ENCODE measurements around the gene SH3BP5L. TPM values are rescaled to one million over a fixed set of nuclear protein-coding genes. Genes with fewer than 3 reads are reported as not detected.

SH3BP5L gene
- total and polyA plus RNA-seq, 2 of the 4 experiments (the other 2 are of a cell fraction), result 23.3 to 35.9 TPM

DNA sequence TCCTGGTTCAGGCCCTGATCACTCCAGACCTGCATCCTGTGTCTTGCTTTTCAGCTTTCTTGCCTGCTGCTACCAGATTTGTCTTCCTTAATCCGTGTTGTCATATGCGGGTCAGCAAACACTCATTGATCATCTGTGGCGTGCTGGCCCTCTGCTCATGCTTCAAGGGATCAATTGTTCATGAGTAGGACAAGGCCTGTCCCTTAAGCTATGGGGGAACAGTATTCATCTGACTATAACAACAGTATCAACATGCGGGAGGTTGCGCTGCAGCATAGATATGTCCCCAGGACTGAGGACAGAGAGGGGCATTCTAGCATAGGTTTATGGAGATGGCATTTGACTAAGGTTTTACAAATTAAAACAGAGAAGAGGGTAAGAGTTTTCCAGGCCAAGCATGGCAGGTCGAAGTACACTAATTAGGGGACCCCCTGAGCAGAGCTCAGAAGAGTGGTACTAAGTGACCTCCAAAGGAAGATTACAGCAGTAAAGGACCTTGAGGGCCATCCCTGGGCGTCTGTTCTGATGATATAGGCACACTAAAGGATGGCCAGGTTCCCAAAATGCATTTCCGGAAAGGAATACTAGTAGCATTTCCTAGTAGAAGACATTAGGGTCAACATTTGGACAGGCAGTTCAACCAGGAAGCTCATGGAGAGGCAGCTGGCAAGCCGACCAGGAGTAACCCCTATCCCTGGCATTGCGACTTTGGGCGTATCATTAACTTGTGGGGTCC is 11.5 kb upstream of the SH3BP5L start (continued):
- TF ChIP-seq, protein P1, sequence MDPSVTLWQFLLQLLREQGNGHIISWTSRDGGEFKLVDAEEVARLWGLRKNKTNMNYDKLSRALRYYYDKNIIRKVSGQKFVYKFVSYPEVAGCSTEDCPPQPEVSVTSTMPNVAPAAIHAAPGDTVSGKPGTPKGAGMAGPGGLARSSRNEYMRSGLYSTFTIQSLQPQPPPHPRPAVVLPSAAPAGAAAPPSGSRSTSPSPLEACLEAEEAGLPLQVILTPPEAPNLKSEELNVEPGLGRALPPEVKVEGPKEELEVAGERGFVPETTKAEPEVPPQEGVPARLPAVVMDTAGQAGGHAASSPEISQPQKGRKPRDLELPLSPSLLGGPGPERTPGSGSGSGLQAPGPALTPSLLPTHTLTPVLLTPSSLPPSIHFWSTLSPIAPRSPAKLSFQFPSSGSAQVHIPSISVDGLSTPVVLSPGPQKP (IDR thresholded peaks at IDR 0.05; ENCODE audit: borderline replicate concordance, low read depth, low read length), result no peak
- no peak for TF ChIP-seq POLR2A (IDR thresholded peaks at IDR 0.05; ENCODE audit: low read depth, low read length)

DNA sequence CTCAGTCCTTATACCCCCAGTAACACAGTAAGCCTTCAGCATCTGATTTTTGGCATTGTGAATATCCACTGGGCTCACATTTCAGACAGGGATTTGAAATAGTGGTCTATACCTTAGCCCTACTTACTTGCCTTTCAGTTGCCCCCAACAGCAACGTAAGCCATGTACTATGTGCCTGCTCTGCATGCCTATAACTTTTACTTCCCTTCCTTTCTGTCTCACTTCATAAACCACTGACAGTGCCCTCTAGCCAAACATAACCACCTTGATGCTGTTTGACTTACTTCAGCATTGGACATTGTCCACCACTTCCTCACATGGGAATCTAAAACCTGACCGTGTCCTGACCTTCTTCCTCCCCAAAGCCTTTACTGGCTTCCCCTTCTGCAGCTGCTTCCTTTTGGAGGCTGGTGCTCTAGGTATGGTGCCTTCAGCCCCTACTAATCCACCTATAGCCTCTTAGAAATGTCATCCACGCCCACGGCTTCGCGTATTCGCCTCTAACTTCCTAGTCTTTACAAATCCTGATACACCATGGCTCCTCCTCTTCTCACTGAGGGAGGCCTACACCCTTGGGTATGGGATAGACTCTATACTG is 8.7 kb upstream of the SH3BP5L start:
- no peak overlapping the region for H3K4me3 ChIP-seq (ENCODE audit: insufficient read depth, low read depth, low read length)
- no peak overlapping the region for H3K56ac ChIP-seq (ENCODE audit: extremely low read depth, insufficient read depth, low read length)
- H3K36me3 ChIP-seq (ENCODE audit: control insufficient read depth, insufficient read depth, low read length), result no peaks in the 10 kb centered on the region
- intact Hi-C loops (cut with micrococcal nuclease) (no loop called here), dilution Hi-C loops (cut with HindIII; ENCODE audit: low sequenced_read_pairs, unreplicated experiment) (no loop called here), in situ Hi-C loops (cut with MboI; ENCODE audit: low sequenced_read_pairs) (no loop called here)
- no peak overlapping the region for H4K91ac ChIP-seq (ENCODE audit: insufficient read depth, low read depth, low read length)
- no peak overlapping the region for H3K14ac ChIP-seq (replicated peaks; ENCODE audit: low read depth, low read length)
- H3K4me1 ChIP-seq (ENCODE audit: control insufficient read depth, insufficient read depth, low read length), result no peaks in the 10 kb centered on the region
- H3K4me2 ChIP-seq (ENCODE audit: low read depth, low read length), result no peak overlapping the region
- no peak overlapping the region for H3K23ac ChIP-seq (ENCODE audit: low read depth, low read length)
- no peak overlapping the region for H3K4ac ChIP-seq (ENCODE audit: low read depth, low read length)
- H3K9me3 ChIP-seq (ENCODE audit: control insufficient read depth, insufficient read depth, low read length), result no peaks in the 10 kb centered on the region
- H3K27me3 ChIP-seq (ENCODE audit: control insufficient read depth, insufficient read depth, low read length), result no peaks in the 10 kb centered on the region
- DNase-seq (no peak), ATAC-seq (ENCODE audit: low read depth) (no peak)
- BruUV-seq (replicated peaks), result no TSS peak
- H2AK5ac ChIP-seq (ENCODE audit: low read depth, low read length), result no peak overlapping the region
- ChIA-PET POLR2A (ENCODE audit: unreplicated experiment) (no interaction called here), CTCF (no interaction called here)
- no peak overlapping the region for H2AK9ac ChIP-seq (replicated peaks; ENCODE audit: low read depth, low read length, poor library complexity)
- no peak overlapping the region for H4K8ac ChIP-seq (ENCODE audit: low read depth in 2 of 2, low read length in 2 of 2)
- no peaks in the 10 kb centered on the region for H4K20me1 ChIP-seq (ENCODE audit: insufficient read depth, low read length)
- no peak overlapping the region for H3K9ac ChIP-seq (ENCODE audit: low read depth, low read length)
- H3K18ac ChIP-seq (ENCODE audit: low read depth, low read length), result no peak overlapping the region
- WGBS, 2 experiments (ENCODE audit: extremely low coverage in 2 of 2, insufficient read length in 1 of 2), result no CpG with 5 or more reads among the region's 7 CpGs
- no peak overlapping the region for H2BK120ac ChIP-seq (ENCODE audit: low read depth, low read length)
- no peak overlapping the region for H3K27ac ChIP-seq (ENCODE audit: insufficient read depth, low read length)
- no peaks in the 10 kb centered on the region for H3K9me1 ChIP-seq (ENCODE audit: insufficient read depth, low read length)
- no peak overlapping the region for H2BK20ac ChIP-seq (ENCODE audit: low read depth, low read length)
- peaks cover 7% of the 10 kb centered on the region in 2 experiments for H3K79me1 ChIP-seq (ENCODE audit: low read depth in 1 of 2, low read length in 2 of 2)
- no peak overlapping the region for H4K5ac ChIP-seq (ENCODE audit: low read depth, low read length)
- H2AFZ ChIP-seq (replicated peaks; ENCODE audit: low read length, poor library complexity), result no peak overlapping the region
- H2BK5ac ChIP-seq (ENCODE audit: low read depth, low read length, poor library complexity, severe bottlenecking), result no peak overlapping the region
- no peak overlapping the region for H2BK15ac ChIP-seq (ENCODE audit: low read depth, low read length)
- TF ChIP-seq CEBPB (IDR thresholded peaks at IDR 0.05; ENCODE audit: low read depth, low read length), result no peak
- no peak for TF ChIP-seq MAZ (IDR thresholded peaks at IDR 0.05; ENCODE audit: borderline replicate concordance, low read depth, low read length)
- no peak for TF ChIP-seq RAD21 (IDR thresholded peaks at IDR 0.05; ENCODE audit: low read length)
- TF ChIP-seq MXI1 (IDR thresholded peaks at IDR 0.05; ENCODE audit: borderline replicate concordance, low read depth, low read length), result no peak
- TF ChIP-seq, protein P1 (IDR thresholded peaks at IDR 0.05; ENCODE audit: borderline replicate concordance, low read depth, low read length), result no peak
- no peak for TF ChIP-seq POLR2A (IDR thresholded peaks at IDR 0.05; ENCODE audit: low read depth, low read length)
- TF ChIP-seq SMC3 (IDR thresholded peaks at IDR 0.05; ENCODE audit: low read depth, low read length), result no peak
- TF ChIP-seq FOS (IDR thresholded peaks at IDR 0.05; ENCODE audit: low read depth, low read length), result no peak
- TF ChIP-seq MAFK (IDR thresholded peaks at IDR 0.05; ENCODE audit: low read depth, low read length), result no peak
- TF ChIP-seq BHLHE40 (IDR thresholded peaks at IDR 0.05; ENCODE audit: low read depth, low read length), result no peak
- TF ChIP-seq NFE2L2 (IDR thresholded peaks at IDR 0.05; ENCODE audit: low read depth, low read length), result no peak
- TF ChIP-seq, protein P2, sequence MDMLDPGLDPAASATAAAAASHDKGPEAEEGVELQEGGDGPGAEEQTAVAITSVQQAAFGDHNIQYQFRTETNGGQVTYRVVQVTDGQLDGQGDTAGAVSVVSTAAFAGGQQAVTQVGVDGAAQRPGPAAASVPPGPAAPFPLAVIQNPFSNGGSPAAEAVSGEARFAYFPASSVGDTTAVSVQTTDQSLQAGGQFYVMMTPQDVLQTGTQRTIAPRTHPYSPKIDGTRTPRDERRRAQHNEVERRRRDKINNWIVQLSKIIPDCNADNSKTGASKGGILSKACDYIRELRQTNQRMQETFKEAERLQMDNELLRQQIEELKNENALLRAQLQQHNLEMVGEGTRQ (IDR thresholded peaks at IDR 0.05; ENCODE audit: low read depth, low read length), result no peak

Data from IMR-90 (cell line).